ENCODE measurements around the gene BRSK2.

GRCh38 chr11:1370186-1371025, 19.3 kb upstream of the BRSK2 start:
- TF ChIP-seq CTCF (IDR thresholded peaks at IDR 0.05), result no peak
- TF ChIP-seq POLR2AphosphoS5 (IDR thresholded peaks at IDR 0.05; ENCODE audit: low read depth, low read length), result no peak
- no peak for TF ChIP-seq REST (IDR thresholded peaks at IDR 0.05; ENCODE audit: insufficient read depth in 1 of 2, low read depth in 2 of 2, low read length in 1 of 2)
- no peak for TF ChIP-seq SIN3A (IDR thresholded peaks at IDR 0.05; ENCODE audit: borderline replicate concordance, insufficient read depth, low read depth, low read length)
